H54 (cell line): ENCODE data around the gene MYH16.
A peak's percentile ranks its signal among the peaks of the same experiment; 100 is the strongest.
"Not testable (repeated sequence)": the region's sequence is repeated elsewhere in the genome, so short reads cannot be mapped to it uniquely, and the experiment has no call there.

ENCODE experiments used
- DNase-seq: peaks from one replicate; pipeline ENCODE4 v3.0.0; 2011; ENCODE audit warnings: low spot score, mixed read lengths; ENCODE audit not compliant: insufficient read length
- FAIRE-seq: peaks from 3 replicates; lab custom pipeline; 2011; peaks lifted over from hg19 to GRCh38; lab: Jason Lieb, UNC
- POLR2A ChIP-seq: IDR thresholded peaks from 2 replicates; pipeline ENCODE4 v1.6.1; 2011; ENCODE audit warnings: low read depth, mild to moderate bottlenecking, low read length

MYH16 gene

DNA sequence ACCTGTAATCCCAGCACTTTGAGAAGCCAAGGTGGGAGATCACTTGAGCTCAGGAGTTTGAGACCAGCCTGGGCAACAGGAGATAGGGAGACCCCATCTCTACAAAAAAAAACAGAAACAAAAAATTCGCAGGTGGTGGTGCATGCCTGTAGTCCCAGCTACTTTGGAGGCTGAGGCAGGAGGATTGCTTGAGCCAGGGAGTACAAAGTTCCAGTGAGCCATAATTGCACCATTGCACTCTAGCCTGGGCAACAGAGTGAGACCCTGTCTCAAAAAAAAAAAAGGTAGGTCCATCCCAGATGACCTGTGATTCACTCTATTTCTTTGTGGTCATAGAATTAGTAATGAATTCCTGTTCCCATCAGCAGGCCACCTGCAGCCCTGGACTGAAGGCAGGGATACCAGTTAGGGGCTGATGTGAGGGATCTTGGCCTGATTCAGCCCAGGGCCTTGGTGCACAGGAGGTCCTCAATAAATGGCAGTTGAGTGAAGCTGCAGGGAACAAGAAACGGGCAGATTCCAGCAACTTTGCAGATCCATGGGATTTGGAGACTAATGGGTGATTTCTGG lies at the start of gene MYH16:
MYH16 (plus strand) TSS at position 364 of the 570 bp plus-strand sequence.
- FAIRE-seq (no peak), DNase-seq (peak; percentile 48)
- no peak for TF ChIP-seq POLR2A

DNA sequence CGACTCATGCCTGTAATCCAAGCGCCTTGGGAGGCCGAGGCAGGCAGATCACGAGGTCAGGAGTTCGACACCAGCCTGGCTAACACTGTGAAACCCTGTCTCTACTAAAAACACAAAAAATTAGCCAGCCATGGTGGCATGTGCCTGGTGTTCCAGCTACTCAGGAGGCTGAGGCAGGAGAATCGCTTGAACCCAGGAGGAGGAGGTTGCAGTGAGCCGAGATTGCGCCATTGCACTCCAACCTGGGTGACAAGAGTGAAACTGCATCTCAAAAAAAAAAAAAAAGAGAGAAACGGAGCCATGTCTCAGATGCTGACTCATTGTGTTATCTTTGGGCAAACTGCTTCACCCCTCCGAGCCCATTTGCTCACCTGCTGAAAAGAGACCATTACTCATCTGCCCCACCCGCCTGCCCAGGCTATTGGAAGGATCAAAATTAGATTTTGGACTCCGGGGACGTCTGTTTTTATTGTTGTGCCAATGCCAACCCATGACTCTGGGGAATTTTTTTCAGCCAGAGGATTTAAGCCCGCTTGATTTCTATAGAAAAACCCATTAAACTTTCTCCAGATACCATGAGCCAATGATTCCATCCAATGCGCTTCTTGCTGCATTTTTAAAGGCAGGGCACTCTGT lies 48.3 kb upstream of the MYH16 start:
- not testable (repeated sequence) for FAIRE-seq
- peak; percentile 70 for DNase-seq

DNA sequence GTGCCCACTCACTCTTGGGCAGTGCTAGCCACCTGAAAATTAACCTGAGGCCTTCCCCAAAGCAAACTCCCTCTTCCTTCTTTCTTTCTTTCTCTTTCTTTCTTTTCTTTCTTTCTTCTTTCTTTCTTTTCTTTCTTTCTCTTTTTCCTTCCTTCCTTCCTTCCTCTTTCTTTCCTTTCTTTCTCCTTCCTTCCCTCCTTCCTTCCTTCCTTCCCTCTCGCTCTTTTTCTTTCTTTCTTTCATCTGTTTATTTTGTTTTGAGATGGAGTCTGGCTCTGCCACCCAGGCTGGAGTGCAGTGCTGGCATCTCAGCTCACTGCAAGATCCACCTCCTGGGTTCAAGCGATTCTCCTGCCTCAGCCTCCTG lies 47.8 kb upstream of the MYH16 start:
- TF ChIP-seq POLR2A: no peak

DNA sequence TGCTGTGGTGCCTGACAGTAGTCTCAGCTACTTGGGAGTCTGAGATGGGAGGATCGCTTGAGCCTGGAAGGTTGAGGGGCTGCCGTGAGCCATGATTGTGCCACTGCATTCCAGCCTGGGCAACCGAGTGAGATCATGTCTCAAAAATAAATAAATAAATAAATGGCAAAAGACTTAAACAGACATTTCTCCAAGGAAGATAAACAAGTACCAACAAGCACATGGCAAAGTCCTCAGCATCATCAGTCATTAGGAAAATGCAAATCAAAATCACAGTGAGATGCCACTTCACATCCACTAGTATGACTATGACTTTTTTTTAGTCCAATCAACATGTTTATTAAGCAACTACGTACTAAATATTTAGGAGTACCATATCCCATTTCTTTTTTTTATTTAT lies 43.4 kb upstream of the MYH16 start:
- FAIRE-seq (no peak), DNase-seq (no peak)
- TF ChIP-seq POLR2A: no peak

More for the DNA sequence above, 47.8 kb upstream of the MYH16 start:
- FAIRE-seq: no peak
- DNase-seq: no peak

DNA sequence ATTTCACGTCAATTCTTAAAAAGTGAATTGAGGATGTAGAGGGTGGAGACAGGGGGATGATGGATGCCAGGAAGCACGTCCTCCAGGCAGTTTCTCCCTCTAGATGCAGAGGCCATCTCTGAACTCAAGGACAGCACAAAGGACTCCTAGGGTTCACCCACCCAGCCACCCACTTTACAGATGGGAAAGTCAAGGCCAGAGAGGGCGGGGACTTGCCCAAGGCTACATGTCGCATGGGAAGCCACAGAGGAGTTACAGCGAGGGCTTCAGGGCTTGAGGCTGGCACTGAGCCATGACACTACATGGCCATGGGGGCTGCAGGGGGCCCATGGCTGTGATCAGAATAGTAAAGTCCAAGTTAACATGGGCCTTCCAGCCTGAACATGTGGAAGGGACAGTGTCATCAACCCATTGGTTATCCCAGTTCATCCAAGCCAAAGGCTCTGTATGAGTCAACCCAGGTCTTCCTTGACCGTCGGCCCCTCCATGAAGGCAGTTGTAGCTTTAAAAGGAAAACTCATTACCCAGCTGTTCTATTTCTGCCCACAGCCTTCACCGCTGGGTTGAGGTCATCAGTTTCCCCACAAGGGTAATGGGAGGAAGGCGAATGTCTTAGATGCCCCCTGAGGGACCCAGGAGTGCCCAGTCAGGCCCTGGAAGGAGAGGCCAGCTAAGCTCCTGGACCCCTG lies 40.4 kb upstream of the MYH16 start:
- FAIRE-seq: no peak
- TF ChIP-seq POLR2A: no peak
- DNase-seq: no peak

DNA sequence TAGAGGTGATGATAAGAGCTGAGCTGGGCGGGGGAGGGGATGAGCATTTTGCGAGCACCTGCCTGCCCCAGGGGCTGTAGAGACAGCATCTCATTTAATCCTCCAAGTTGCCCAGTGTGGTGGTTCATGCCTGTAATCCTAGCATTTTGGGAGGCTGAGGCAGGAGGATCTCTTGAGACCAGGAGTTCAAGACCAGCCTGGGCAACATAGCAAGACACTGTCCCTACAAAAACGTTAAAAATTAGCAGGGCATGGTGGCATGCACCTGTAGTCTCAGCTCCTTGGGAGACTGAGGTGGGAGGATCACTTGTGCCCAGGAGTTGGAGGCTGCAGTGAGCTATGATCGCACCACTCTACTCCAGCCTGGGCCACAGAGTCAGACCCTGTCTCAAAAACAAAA lies 39.7 kb upstream of the MYH16 start:
- DNase-seq, FAIRE-seq: not testable (repeated sequence)

DNA sequence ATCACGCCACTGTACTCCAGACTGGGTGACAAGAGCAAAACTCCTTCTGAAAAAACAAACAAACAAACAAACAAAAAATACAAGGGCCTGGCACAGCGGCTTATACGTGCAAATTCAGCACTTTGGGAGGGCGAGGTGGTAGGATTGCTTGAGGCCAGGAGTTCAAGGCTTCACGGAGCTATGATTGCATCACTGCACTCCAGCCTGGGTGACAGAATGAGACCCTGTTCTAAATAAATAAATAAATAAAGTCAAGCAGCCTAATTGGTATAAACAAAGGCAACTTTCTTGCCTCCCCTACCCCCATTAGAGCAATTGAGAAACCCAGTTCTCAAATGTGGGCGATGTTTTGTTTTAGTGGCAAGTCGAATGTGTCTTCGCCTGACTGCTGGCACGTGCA lies 38.5 kb upstream of the MYH16 start:
- FAIRE-seq (no peak), DNase-seq (no peak)
- TF ChIP-seq POLR2A: no peak

DNA sequence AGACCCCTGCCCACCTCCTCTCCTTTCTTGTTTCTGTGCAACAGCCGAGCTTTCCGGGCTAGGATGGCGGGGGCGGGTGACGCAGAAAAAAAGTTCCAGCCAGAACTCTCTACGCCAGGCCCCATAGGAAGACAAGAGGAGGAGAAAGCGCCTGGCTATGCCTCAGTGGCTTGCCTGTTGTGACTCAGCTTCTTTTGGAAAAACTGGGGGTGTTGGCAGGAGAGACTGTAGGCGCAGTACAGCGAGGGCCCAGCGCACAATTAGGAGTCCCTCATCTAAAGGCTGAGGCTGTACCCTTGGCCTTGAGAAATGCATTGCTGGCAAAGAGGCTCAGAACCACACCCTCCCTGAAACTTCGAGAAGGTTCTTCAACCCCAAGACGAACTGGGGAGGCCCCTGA lies 36.7 kb upstream of the MYH16 start:
- no peak for FAIRE-seq
- DNase-seq: no peak
- no peak for TF ChIP-seq POLR2A

DNA sequence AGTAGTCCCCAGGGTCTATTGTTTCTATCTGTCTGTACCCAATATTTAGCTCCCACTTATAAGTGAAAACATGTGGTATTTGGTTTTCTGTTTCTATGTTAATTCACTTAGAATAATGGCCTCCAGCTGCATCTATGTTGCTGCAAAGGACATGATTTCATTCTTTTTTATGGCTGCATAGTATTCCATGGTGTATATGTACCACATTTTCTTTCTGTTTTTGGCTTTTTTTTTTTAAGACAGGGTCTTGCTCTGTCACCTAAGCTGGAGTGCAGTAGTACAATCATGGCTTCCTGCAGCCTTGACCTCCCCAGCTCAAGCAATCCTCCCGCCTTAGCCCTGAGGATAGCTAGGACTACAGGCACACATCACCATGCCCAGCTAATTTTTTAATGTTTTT lies 34.8 kb upstream of the MYH16 start:
- not testable (repeated sequence) for DNase-seq, FAIRE-seq

DNA sequence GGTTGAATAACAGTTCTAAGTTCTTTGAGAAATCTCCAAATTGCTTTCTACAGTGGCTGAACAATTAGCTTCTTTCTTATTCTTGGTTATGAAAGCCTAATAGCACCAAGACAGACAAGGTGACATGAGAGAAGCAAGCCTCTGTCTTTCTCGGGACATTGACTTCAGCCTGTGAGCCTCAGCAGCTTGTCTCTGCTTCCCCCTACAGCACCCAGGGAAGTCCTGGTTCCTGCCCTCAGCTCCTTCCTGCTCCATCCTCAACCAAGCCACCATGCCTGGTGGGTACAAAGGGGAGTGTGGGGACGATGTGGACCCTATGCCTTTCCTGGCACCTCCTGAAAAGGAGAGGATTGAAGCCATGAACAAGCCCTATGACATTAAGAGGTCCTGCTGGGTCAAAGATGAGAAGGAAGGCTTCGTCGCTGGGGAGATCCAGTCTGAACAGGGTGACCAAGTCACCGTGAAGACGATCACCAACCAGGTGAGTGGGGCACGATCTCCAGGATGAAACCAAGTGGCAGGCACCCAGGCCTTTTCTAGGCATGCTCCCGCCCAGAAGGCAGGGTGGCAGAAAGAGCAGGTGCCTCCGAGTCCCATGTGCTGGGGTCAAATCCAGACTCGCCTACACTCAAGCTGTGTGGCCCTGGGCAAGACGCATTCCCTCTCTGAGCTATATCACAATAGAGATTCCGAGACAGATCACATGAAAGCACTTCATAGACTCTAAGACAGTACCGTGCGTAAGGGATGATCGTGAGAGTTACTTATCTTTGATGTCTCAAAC lies 33.9 kb upstream of the MYH16 start:
- no peak for TF ChIP-seq POLR2A

DNA sequence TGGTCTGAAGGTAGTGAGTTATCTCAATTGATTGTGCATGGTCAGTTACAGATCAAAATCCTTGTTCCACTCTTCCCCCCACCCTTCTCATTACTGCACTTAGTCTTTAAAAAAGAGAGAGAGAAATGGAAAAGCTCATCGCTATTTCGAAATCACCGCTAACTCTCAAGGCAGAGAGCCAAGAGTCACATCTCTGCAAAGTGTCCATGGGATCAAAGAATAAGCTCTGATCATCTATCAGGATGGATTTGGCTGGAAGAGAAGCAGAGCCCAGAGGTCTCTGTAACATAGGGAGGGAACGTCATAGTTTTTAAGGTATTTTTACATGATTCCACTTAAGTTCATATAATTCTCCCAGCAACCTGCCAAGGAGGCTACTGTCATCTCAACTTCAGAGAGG lies 30.0 kb upstream of the MYH16 start:
- no peak for DNase-seq
- FAIRE-seq: no peak

More for the DNA sequence above, 33.9 kb upstream of the MYH16 start:
- no peak for DNase-seq
- FAIRE-seq: no peak

DNA sequence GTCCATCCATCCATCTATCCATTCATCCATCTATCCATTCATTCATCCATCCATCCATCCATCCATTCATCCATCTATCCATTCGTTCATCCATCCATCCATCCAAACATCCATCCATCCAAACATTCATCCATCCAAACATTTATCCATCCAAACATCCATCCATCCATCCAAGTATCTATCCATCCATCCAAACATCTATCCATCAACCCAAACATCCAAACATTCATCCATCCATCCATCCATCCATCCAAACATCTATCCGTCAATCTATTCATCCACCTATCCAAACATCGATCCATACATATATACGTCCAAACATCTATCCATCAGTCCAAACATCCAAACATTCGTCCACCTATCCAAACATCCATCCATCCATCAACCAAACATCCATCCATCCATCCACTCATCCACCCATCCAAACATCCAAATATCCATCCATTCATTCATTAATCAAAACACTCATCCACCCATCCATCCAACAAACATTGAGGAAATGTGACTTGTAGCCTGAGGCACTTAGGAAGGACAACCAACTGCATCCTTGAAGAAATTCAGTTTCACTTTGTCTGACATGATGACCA lies 28.8 kb upstream of the MYH16 start:
- no peak for TF ChIP-seq POLR2A
- DNase-seq: no peak

More for the DNA sequence above, 30.0 kb upstream of the MYH16 start:
- no peak for TF ChIP-seq POLR2A

DNA sequence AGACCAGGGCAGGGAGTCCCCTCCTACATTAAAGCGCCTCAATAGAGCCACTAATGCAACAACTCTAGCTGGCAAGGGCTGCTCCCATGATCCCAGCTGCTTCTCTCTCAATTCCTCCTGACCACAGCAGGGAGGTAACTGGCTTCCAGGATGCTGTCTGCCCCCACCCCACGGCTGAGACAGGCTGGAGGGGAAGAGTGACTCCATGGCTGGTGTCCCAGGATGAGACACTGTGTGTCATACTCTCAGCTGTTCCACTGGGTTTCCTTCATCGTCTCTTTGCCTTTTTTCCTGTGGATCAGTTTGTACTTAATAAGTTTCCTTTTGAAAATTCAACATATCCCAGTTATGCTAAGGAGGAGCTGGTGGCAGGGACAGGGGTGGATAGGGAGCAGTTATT lies 27.7 kb upstream of the MYH16 start:
- no peak for TF ChIP-seq POLR2A
- no peak for FAIRE-seq
- peak; percentile 67 for DNase-seq

More for the DNA sequence above, 28.8 kb upstream of the MYH16 start:
- no peak for FAIRE-seq

DNA sequence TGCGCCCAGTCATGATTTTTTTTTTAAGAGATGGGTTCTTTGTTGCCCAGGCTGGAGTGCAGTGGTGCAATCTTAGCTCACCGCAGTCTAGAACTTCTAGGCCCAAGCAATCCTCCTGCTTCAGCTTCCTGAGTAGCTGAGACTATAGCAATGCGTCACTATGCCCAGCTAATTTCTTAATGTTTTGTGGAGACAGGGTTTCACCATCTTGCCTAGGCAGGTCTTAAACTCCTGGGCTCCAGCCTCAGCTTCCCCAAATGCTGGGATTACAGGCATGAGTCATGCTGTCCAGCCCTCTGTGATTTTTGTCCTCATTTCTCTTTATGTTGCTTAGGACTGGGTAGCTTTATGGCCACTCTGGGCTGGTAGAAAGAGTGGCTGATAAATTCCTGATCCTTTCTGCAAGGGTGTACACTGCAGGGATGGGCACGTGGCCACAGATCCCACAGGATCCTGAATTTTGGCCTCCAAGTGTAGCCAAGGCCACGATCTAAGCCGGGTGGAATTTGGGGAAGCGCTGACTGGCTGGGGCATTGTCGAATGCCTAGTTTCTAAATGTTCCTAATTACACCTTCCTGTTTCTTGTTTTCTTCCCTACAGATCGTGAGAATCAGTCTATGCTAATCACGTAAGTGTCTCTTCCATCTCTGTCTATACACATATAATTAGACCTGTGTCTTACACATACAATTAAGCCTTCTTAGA lies 24.1 kb upstream of the MYH16 start:
- no peak for TF ChIP-seq POLR2A
- FAIRE-seq (no peak), DNase-seq (no peak)
